ENCODE data around the gene GPR161. TPM values are rescaled to one million over a fixed set of nuclear protein-coding genes. Genes with fewer than 3 reads are reported as not detected.

The GPR161 gene
- total RNA-seq, 2 experiments from 2014 or later, result 0.14 to 0.30 TPM

Other genes starting within 250 kb of the GPR161 start
- not detected for gene ADCY10, start 222.8 kb downstream of the GPR161 start, total RNA-seq
- gene DCAF6, start 200.2 kb downstream of the GPR161 start, total RNA-seq, result 10 to 100 TPM; 23.3 to 24.3 TPM
- gene MPC2, start 199.9 kb downstream of the GPR161 start, total RNA-seq, result 10 to 100 TPM; 61.1 to 61.6 TPM
- 10 to 100 TPM; 50.9 to 51.2 TPM for gene TIPRL, start 42.0 kb upstream of the GPR161 start, total RNA-seq
- 10 to 100 TPM; 32.7 to 32.8 TPM for gene SFT2D2, start 89.1 kb upstream of the GPR161 start, total RNA-seq
- gene TBX19, start 143.9 kb upstream of the GPR161 start, total RNA-seq, result under 1 TPM; 0.40 to 0.56 TPM

All from activated naive CD8-positive, alpha-beta T cell treated with anti-CD3 and anti-CD28 coated beads for 36 hours (primary cell).